GM21737 (cell line): Measurements from ENCODE around the gene KCNJ15.

ENCODE experiments used
- ATAC-seq: cut with Tn5 transposase; IDR thresholded peaks from one replicate; pipeline ENCODE4 v1.9.1; 2021; ENCODE audit warnings: mild to moderate bottlenecking, moderate library complexity; ENCODE audit not compliant: unreplicated experiment

The KCNJ15 gene

GRCh38 chr21:38325216-38325615, 68.4 kb downstream of the KCNJ15 start:
- ATAC-seq, result no peak

- ATAC-seq, result no peak
Measured at GRCh38 chr21:38325731-38326420, 69.1 kb downstream of the KCNJ15 start.

GRCh38 chr21:38326429-38326828, 69.6 kb downstream of the KCNJ15 start:
- no peak for ATAC-seq

GRCh38 chr21:38326899-38327298, 70.1 kb downstream of the KCNJ15 start:
- no peak for ATAC-seq

GRCh38 chr21:38327984-38328383, 71.2 kb downstream of the KCNJ15 start:
- ATAC-seq, result no peak

GRCh38 chr21:38329162-38329561, 72.4 kb downstream of the KCNJ15 start:
- no peak for ATAC-seq

- no peak for ATAC-seq
Measured at GRCh38 chr21:38330666-38331065, 73.9 kb downstream of the KCNJ15 start.

- ATAC-seq, result no peak
Measured at GRCh38 chr21:38333301-38334272, 76.8 kb downstream of the KCNJ15 start.

GRCh38 chr21:38334866-38335265, 78.1 kb downstream of the KCNJ15 start:
- ATAC-seq, result no peak

- ATAC-seq, result no peak
Measured at GRCh38 chr21:38337793-38338192, 81.0 kb downstream of the KCNJ15 start.

GRCh38 chr21:38340131-38340530, 83.3 kb downstream of the KCNJ15 start:
- ATAC-seq, result no peak

GRCh38 chr21:38341546-38342012, 84.8 kb downstream of the KCNJ15 start:
- no peak for ATAC-seq

GRCh38 chr21:38342739-38343138, 85.9 kb downstream of the KCNJ15 start:
- ATAC-seq, result no peak

GRCh38 chr21:38343691-38344090, 86.9 kb downstream of the KCNJ15 start:
- no peak for ATAC-seq

- no peak for ATAC-seq
Measured at GRCh38 chr21:38346286-38346685, 89.5 kb downstream of the KCNJ15 start.

GRCh38 chr21:38349111-38349746, 92.4 kb downstream of the KCNJ15 start:
- ATAC-seq, result no peak

- no peak for ATAC-seq
Measured at GRCh38 chr21:38349977-38350376, 93.2 kb downstream of the KCNJ15 start.

- no peak for ATAC-seq
Measured at GRCh38 chr21:38350684-38351083, 93.9 kb downstream of the KCNJ15 start.

- no peak for ATAC-seq
Measured at GRCh38 chr21:38351176-38351959, 94.6 kb downstream of the KCNJ15 start.

- no peak for ATAC-seq
Measured at GRCh38 chr21:38351961-38352521, 95.2 kb downstream of the KCNJ15 start.
